Measurements from ENCODE around the gene ULK1.
"Not testable (repeated sequence)": the region's sequence is repeated elsewhere in the genome, so short reads cannot be mapped to it uniquely, and the experiment has no call there.

GRCh38 chr12:131885076-131885475, 9.3 kb upstream of the ULK1 start:
- TF ChIP-seq CTCF, POLR2A (IDR thresholded peaks at IDR 0.05): not testable (repeated sequence)

All from esophagus squamous epithelium (tissue), 4 donors.